HG03025 (cell line): ENCODE results near the gene SCNN1B.
"Not testable (repeated sequence)": the region's sequence is repeated elsewhere in the genome, so short reads cannot be mapped to it uniquely, and the experiment has no call there.

Experiments used
- ATAC-seq: cut with Tn5 transposase; IDR thresholded peaks from one replicate; pipeline ENCODE4 v1.9.1; 2021; ENCODE audit warnings: mild to moderate bottlenecking, moderate library complexity; ENCODE audit not compliant: unreplicated experiment, low FRiP score

SCNN1B gene

GRCh38 chr16:23375643-23376042 is 73.5 kb downstream of the SCNN1B start:
- ATAC-seq: no peak

- no peak for ATAC-seq
Measured at GRCh38 chr16:23377071-23377931, 75.2 kb downstream of the SCNN1B start.

GRCh38 chr16:23378256-23378655 is 76.2 kb downstream of the SCNN1B start:
- no peak for ATAC-seq

GRCh38 chr16:23378921-23379320 is 76.8 kb downstream of the SCNN1B start:
- ATAC-seq: no peak

- ATAC-seq: no peak
Measured at GRCh38 chr16:23379707-23380106, 77.6 kb downstream of the SCNN1B start.

GRCh38 chr16:23380501-23380951 is 78.4 kb downstream of the SCNN1B start:
- ATAC-seq: no peak

- not testable (repeated sequence) for ATAC-seq
Measured at GRCh38 chr16:23381702-23382101, 79.6 kb downstream of the SCNN1B start.

- no peak for ATAC-seq
Measured at GRCh38 chr16:23382279-23382678, 80.2 kb downstream of the SCNN1B start.

GRCh38 chr16:23383881-23384280 is 81.8 kb downstream of the SCNN1B start:
- no peak for ATAC-seq

- ATAC-seq: no peak
Measured at GRCh38 chr16:23384878-23385277, 82.8 kb downstream of the SCNN1B start.

- no peak for ATAC-seq
Measured at GRCh38 chr16:23385441-23385840, 83.3 kb downstream of the SCNN1B start.

- no peak for ATAC-seq
Measured at GRCh38 chr16:23387666-23388065, 85.6 kb downstream of the SCNN1B start.

GRCh38 chr16:23388786-23389185 is 86.7 kb downstream of the SCNN1B start:
- no peak for ATAC-seq

- no peak for ATAC-seq
Measured at GRCh38 chr16:23389201-23389600, 87.1 kb downstream of the SCNN1B start.

- ATAC-seq: not testable (repeated sequence)
Measured at GRCh38 chr16:23389936-23390335, 87.8 kb downstream of the SCNN1B start.

GRCh38 chr16:23391381-23392222 is 89.5 kb downstream of the SCNN1B start:
- no peak for ATAC-seq

- ATAC-seq: no peak
Measured at GRCh38 chr16:23392223-23392600, 90.1 kb downstream of the SCNN1B start.

GRCh38 chr16:23394141-23394831 is 92.2 kb downstream of the SCNN1B start:
- ATAC-seq: no peak

GRCh38 chr16:23395732-23396131 is 93.6 kb downstream of the SCNN1B start:
- no peak for ATAC-seq

- no peak for ATAC-seq
Measured at GRCh38 chr16:23397464-23397863, 95.4 kb downstream of the SCNN1B start.
